SK-MEL-5 (cell line): ENCODE results near the gene FCHO2. TPM values are rescaled to one million over a fixed set of nuclear protein-coding genes. Genes with fewer than 3 reads are reported as not detected.

ENCODE experiments used
- DNase-seq: peaks from one replicate; pipeline ENCODE4 v3.0.0-alpha.2; 2016; ENCODE audit warnings: low read depth, low spot score
- in situ Hi-C: cut with HindIII; loops from 2 replicates; pipeline ENCODE4 v1.10.0; 2016; ENCODE audit warnings: low sequenced_read_pairs, high pct_unique_total_duplicates, low pct_unique_long_range_greater_than_20kb
- total RNA-seq: library from RNA; depleted of rRNA; stranded (reverse); fragments of >200 nt; shearing (Covaris generic); gene quantifications from 2 replicates; pipeline ENCODE4 v1.2.3, GENCODE V29; 2014; rRNA removed

The FCHO2 gene
- total RNA-seq, 1 experiment from 2014 or later = 6.7 TPM

DNA sequence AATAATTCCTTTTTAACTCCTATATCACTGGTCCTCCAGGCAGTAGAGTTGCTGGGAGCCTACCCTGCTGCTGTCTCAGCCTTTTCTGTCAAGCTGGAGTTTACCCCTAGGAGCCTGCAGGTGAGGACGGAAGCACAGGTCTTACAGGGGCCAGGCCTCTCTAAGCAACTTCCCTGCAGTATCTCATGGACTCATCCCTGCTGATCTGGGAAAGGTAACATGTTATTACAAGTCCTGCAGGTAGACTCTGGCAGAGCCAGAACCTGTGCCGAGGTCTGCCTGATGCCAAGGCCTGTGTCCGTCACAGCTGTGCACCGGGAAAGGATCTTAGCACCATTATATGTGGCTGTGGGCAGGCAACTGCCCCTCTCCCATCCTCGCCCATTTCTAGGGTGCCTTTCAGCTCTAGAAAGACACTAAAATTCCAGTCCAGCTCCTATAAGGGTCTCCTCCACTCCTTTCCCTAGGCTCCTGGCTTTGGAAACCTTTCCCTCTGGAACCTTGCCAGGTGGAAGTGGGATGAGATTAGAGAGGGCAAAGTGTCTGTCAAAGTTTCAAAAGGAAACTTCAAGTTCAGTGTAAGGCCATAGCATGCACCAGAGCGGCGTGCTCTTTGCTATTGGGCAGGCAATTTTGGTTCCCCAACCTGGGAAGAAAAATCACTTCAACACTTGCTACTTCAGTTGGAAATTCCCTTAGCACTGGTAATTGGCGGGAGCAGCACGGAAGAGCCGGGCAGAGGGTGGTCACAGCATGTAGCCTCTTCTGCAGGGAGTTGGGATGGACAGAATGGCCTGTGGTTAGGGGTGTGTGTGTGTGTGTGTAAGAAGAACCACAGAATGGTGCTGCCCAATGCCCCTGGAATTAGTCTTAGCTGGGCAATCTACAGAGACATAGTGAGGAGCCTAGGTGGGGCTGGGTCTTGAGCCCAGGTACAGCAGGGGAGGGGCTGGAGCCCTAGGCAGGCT lies 182.0 kb downstream of the FCHO2 start:
- no peak for DNase-seq
- in situ Hi-C loops = no loop called here

DNA sequence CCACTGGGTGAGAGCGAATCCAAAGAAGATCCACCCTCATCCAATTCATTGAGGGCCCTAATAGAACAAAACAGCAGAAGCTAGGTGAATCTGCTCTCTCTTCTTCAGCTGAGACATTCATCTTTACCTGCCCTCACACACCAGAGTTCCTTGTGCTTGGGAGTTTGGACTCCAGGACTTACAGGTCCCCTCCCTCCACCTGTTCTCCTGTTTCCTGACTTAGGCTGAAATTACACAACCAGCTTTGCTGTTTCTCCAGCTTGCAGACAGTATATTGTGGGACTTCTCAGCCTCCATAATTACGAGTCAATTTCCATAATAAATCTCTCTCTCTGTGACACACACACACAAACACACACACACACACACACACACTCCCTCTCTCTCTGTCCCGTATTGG lies 183.6 kb downstream of the FCHO2 start:
- in situ Hi-C loops = no loop called here
- DNase-seq = no peak

Other genes with a start within 250 kb of the FCHO2 start
- 301 and 303 TPM in 2 replicates for gene TNPO1, start 139.4 kb upstream of the FCHO2 start, total RNA-seq
- gene TMEM171, start 164.5 kb downstream of the FCHO2 start, total RNA-seq = 4.6 and 4.8 TPM in 2 replicates
- gene TMEM174, start 217.2 kb downstream of the FCHO2 start, total RNA-seq = not detected in 2 replicates